NB4 (cell line): ENCODE measurements around the gene PDGFB.

Experiments
- DNase-seq: peaks from one replicate; pipeline ENCODE4 v3.0.0; 2010; ENCODE audit warnings: low read depth
- H3K4me3 ChIP-seq: one replicate; pipeline ENCODE4 v1.5.1; 2011; ENCODE audit warnings: mild to moderate bottlenecking, low read depth, low read length, moderate library complexity
- CTCF ChIP-seq: IDR thresholded peaks from one replicate; pipeline ENCODE4 v1.5.1; 2012; ENCODE audit warnings: low read depth, low read length
- MAX ChIP-seq: IDR thresholded peaks from 2 replicates; pipeline ENCODE4 v1.6.1; 2011; ENCODE audit warnings: low read depth, low read length
- MYC ChIP-seq: IDR thresholded peaks from 2 replicates; pipeline ENCODE4 v1.6.1; 2011; ENCODE audit warnings: low read depth, low read length
- POLR2A ChIP-seq: IDR thresholded peaks from 2 replicates; pipeline ENCODE4 v1.6.1; 2011; ENCODE audit warnings: mild to moderate bottlenecking; ENCODE audit not compliant: insufficient read length; ENCODE audit errors: extremely low read depth

The PDGFB gene

GRCh38 chr22:39284142-39284980, 39.6 kb upstream of the PDGFB start:
- DNase-seq, result no peak
- no peak overlapping the region for H3K4me3 ChIP-seq
- TF ChIP-seq MAX (no peak), MYC (no peak), POLR2A (no peak), CTCF (no peak)

GRCh38 chr22:39283322-39284141, 38.8 kb upstream of the PDGFB start:
- TF ChIP-seq MYC (no peak), CTCF (no peak), MAX (no peak), POLR2A (no peak)
- DNase-seq, result no peak
- H3K4me3 ChIP-seq, result no peak overlapping the region

GRCh38 chr22:39282645-39283321, 38.0 kb upstream of the PDGFB start:
- TF ChIP-seq POLR2A (no peak), MAX (no peak), MYC (no peak), CTCF (no peak)
- DNase-seq, result no peak
- H3K4me3 ChIP-seq, result no peak overlapping the region

GRCh38 chr22:39281126-39281525, 36.3 kb upstream of the PDGFB start:
- no peak for DNase-seq
- TF ChIP-seq MYC, result no peak
- no peak for TF ChIP-seq MAX
- TF ChIP-seq POLR2A, result no peak
- no peak for TF ChIP-seq CTCF
- no peak overlapping the region for H3K4me3 ChIP-seq

GRCh38 chr22:39280250-39280649, 35.5 kb upstream of the PDGFB start:
- no peak for TF ChIP-seq CTCF
- no peak for TF ChIP-seq POLR2A
- TF ChIP-seq MYC, result no peak
- no peak for TF ChIP-seq MAX
- H3K4me3 ChIP-seq, result no peak overlapping the region
- no peak for DNase-seq
